Activated naive CD8-positive, alpha-beta T cell (primary cell): ENCODE data around the gene HTR1D.
"Not testable (repeated sequence)": the region's sequence is repeated elsewhere in the genome, so short reads cannot be mapped to it uniquely, and the experiment has no call there.

ENCODE experiments used
- H3K27ac Mint-ChIP-seq: one replicate; pipeline ENCODE4 v1.8.0; 2021; ENCODE audit warnings: mixed read lengths
- H3K27me3 Mint-ChIP-seq: one replicate; pipeline ENCODE4 v1.8.0; 2021; ENCODE audit warnings: mixed read lengths
- H3K36me3 Mint-ChIP-seq: one replicate; pipeline ENCODE4 v1.8.0; 2021; ENCODE audit warnings: mixed read lengths
- H3K4me1 Mint-ChIP-seq: one replicate; pipeline ENCODE4 v1.8.0; 2021; ENCODE audit warnings: low read depth, mixed read lengths
- H3K4me3 Mint-ChIP-seq: one replicate; pipeline ENCODE4 v1.8.0; 2021; ENCODE audit warnings: mild to moderate bottlenecking, mixed read lengths
- H3K9me3 Mint-ChIP-seq: one replicate; pipeline ENCODE4 v1.8.0; 2021; ENCODE audit warnings: low read depth, mixed read lengths

HTR1D gene

GRCh38 chr1:23207733-23208132 is 9.6 kb downstream of the HTR1D start:
- not testable (repeated sequence) for H3K27ac Mint-ChIP-seq, H3K9me3 Mint-ChIP-seq, H3K4me3 Mint-ChIP-seq, H3K4me1 Mint-ChIP-seq, H3K36me3 Mint-ChIP-seq
- H3K27me3 Mint-ChIP-seq, result peaks cover 14% of the 10 kb centered on the region

GRCh38 chr1:23202263-23202749 is 15.0 kb downstream of the HTR1D start:
- H3K9me3 Mint-ChIP-seq, result no peaks in the 10 kb centered on the region
- H3K36me3 Mint-ChIP-seq, result no peaks in the 10 kb centered on the region
- no peak overlapping the region for H3K4me3 Mint-ChIP-seq
- H3K4me1 Mint-ChIP-seq, result no peaks in the 10 kb centered on the region
- H3K27me3 Mint-ChIP-seq, result peaks cover 8% of the 10 kb centered on the region
- H3K27ac Mint-ChIP-seq, result no peak overlapping the region

- Mint-ChIP-seq H3K27me3 (peaks cover 8% of the 10 kb centered on the region), H3K9me3 (no peaks in the 10 kb centered on the region), H3K4me1 (no peaks in the 10 kb centered on the region), H3K27ac (no peak overlapping the region), H3K36me3 (no peaks in the 10 kb centered on the region), H3K4me3 (no peak overlapping the region)
These were observed 16.4 kb downstream of the HTR1D start for GRCh38 chr1:23200883-23201282.

GRCh38 chr1:23198373-23198772 is 18.9 kb downstream of the HTR1D start:
- no peak overlapping the region for H3K27ac Mint-ChIP-seq
- H3K36me3 Mint-ChIP-seq, result no peaks in the 10 kb centered on the region
- no peaks in the 10 kb centered on the region for H3K4me1 Mint-ChIP-seq
- H3K4me3 Mint-ChIP-seq, result no peak overlapping the region
- peaks cover 7% of the 10 kb centered on the region for H3K27me3 Mint-ChIP-seq
- no peaks in the 10 kb centered on the region for H3K9me3 Mint-ChIP-seq

GRCh38 chr1:23196627-23197328 is 20.5 kb downstream of the HTR1D start:
- no peak overlapping the region for H3K27ac Mint-ChIP-seq

GRCh38 chr1:23194119-23194984 is 22.9 kb downstream of the HTR1D start:
- Mint-ChIP-seq H3K27ac (no peak overlapping the region), H3K4me1 (no peaks in the 10 kb centered on the region), H3K4me3 (no peak overlapping the region), H3K27me3 (peaks cover 7% of the 10 kb centered on the region), H3K36me3 (peaks cover 2% of the 10 kb centered on the region), H3K9me3 (no peaks in the 10 kb centered on the region)

More at GRCh38 chr1:23196627-23197328, 20.5 kb downstream of the HTR1D start:
- no peaks in the 10 kb centered on the region for H3K9me3 Mint-ChIP-seq
- H3K4me3 Mint-ChIP-seq, result no peak overlapping the region
- no peaks in the 10 kb centered on the region for H3K4me1 Mint-ChIP-seq
- H3K27me3 Mint-ChIP-seq, result peaks cover 10% of the 10 kb centered on the region
- no peaks in the 10 kb centered on the region for H3K36me3 Mint-ChIP-seq

- H3K27me3 Mint-ChIP-seq, result peaks cover 7% of the 10 kb centered on the region
- H3K36me3 Mint-ChIP-seq, result peaks cover 2% of the 10 kb centered on the region
- H3K4me3 Mint-ChIP-seq, result no peak overlapping the region
- no peak overlapping the region for H3K27ac Mint-ChIP-seq
- H3K9me3 Mint-ChIP-seq, result no peaks in the 10 kb centered on the region
- H3K4me1 Mint-ChIP-seq, result no peaks in the 10 kb centered on the region
These were observed 23.7 kb downstream of the HTR1D start for GRCh38 chr1:23193391-23194118.

- H3K9me3 Mint-ChIP-seq, result no peaks in the 10 kb centered on the region
- H3K4me3 Mint-ChIP-seq, result no peak overlapping the region
- peaks cover 2% of the 10 kb centered on the region for H3K36me3 Mint-ChIP-seq
- no peak overlapping the region for H3K27ac Mint-ChIP-seq
- H3K27me3 Mint-ChIP-seq, result peaks cover 5% of the 10 kb centered on the region
- H3K4me1 Mint-ChIP-seq, result no peaks in the 10 kb centered on the region
These were observed 26.1 kb downstream of the HTR1D start for GRCh38 chr1:23191199-23191598.

GRCh38 chr1:23188936-23189452 is 28.3 kb downstream of the HTR1D start:
- not testable (repeated sequence) for H3K36me3 Mint-ChIP-seq, H3K4me3 Mint-ChIP-seq, H3K9me3 Mint-ChIP-seq, H3K27ac Mint-ChIP-seq, H3K4me1 Mint-ChIP-seq, H3K27me3 Mint-ChIP-seq

- Mint-ChIP-seq H3K4me3 (no peak overlapping the region), H3K36me3 (peaks cover 2% of the 10 kb centered on the region), H3K9me3 (no peaks in the 10 kb centered on the region), H3K27ac (no peak overlapping the region), H3K4me1 (peaks cover 7% of the 10 kb centered on the region), H3K27me3 (peaks cover 6% of the 10 kb centered on the region)
These were observed 28.8 kb downstream of the HTR1D start for GRCh38 chr1:23188434-23188884.

GRCh38 chr1:23187637-23188036 is 29.7 kb downstream of the HTR1D start:
- peaks cover 7% of the 10 kb centered on the region for H3K4me1 Mint-ChIP-seq
- no peak overlapping the region for H3K4me3 Mint-ChIP-seq
- H3K9me3 Mint-ChIP-seq, result no peaks in the 10 kb centered on the region
- peaks cover 2% of the 10 kb centered on the region for H3K36me3 Mint-ChIP-seq
- no peak overlapping the region for H3K27ac Mint-ChIP-seq
- H3K27me3 Mint-ChIP-seq, result peaks cover 3% of the 10 kb centered on the region

- Mint-ChIP-seq H3K27ac (no peak overlapping the region), H3K4me1 (peaks cover 7% of the 10 kb centered on the region), H3K4me3 (no peak overlapping the region), H3K36me3 (no peaks in the 10 kb centered on the region), H3K9me3 (no peaks in the 10 kb centered on the region), H3K27me3 (peaks cover 1% of the 10 kb centered on the region)
These were observed 31.9 kb downstream of the HTR1D start for GRCh38 chr1:23185381-23185780.

GRCh38 chr1:23184212-23184934 is 32.9 kb downstream of the HTR1D start:
- no peaks in the 10 kb centered on the region for H3K36me3 Mint-ChIP-seq
- H3K4me1 Mint-ChIP-seq, result peaks cover 7% of the 10 kb centered on the region
- peak overlapping the region; percentile 70 for H3K4me3 Mint-ChIP-seq
- H3K27ac Mint-ChIP-seq, result no peak overlapping the region
- peaks cover 4% of the 10 kb centered on the region for H3K27me3 Mint-ChIP-seq
- no peaks in the 10 kb centered on the region for H3K9me3 Mint-ChIP-seq

- Mint-ChIP-seq H3K27ac (no peak overlapping the region), H3K9me3 (no peaks in the 10 kb centered on the region), H3K4me1 (peaks cover 12% of the 10 kb centered on the region), H3K36me3 (no peaks in the 10 kb centered on the region), H3K27me3 (peaks cover 10% of the 10 kb centered on the region), H3K4me3 (no peak overlapping the region)
These were observed 37.4 kb downstream of the HTR1D start for GRCh38 chr1:23179862-23180261.
